HG03039 (cell line): ENCODE data around the gene RNF40.

ENCODE experiments used
- ATAC-seq: cut with Tn5 transposase; IDR thresholded peaks from one replicate; pipeline ENCODE4 v1.9.1; 2021; ENCODE audit warnings: mild to moderate bottlenecking, moderate library complexity; ENCODE audit not compliant: unreplicated experiment

The RNF40 gene

DNA sequence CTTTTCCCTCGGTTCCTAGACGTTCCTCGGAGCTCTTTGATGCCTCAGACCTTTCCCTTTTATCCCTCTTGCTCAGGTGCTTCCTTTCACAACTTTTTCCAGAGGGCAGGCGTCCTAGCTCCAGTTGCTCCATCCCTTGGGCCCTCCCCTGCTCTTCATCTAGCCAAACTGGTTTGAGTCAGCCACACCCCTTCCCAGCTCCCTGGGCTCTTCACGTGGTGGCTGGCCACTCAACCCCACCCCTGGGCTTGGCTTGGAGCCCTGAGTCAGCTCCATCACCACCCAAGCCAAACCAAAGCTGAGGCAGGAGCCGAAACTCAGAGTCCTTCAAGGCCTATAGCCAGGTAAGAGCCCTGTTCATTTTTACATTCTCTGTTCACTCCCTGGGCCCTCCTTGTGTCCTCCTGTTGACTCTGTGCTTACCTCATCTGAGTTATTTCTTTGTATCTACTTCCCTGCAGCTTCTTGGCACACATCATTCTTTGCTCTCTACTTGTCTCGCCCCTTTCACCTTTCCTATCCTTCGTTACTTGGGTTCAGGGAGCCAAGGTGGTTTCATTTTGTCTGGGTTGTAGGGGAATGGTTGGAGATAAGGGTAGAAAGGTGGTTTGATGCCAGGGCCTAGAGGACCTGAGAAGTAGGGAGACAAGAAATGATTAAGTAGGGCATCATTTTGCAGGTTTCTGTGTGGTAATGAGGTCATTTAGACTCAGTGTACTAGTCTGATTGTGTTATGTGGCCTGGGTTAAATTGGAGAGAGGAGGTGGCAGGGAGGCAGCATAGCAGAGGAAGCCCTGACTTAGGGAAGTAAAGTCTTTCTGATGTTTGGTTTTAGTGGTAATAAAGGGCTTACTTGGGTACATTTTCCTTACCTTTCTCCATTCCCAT lies 21.5 kb upstream of the RNF40 start:
- ATAC-seq, result no peak

DNA sequence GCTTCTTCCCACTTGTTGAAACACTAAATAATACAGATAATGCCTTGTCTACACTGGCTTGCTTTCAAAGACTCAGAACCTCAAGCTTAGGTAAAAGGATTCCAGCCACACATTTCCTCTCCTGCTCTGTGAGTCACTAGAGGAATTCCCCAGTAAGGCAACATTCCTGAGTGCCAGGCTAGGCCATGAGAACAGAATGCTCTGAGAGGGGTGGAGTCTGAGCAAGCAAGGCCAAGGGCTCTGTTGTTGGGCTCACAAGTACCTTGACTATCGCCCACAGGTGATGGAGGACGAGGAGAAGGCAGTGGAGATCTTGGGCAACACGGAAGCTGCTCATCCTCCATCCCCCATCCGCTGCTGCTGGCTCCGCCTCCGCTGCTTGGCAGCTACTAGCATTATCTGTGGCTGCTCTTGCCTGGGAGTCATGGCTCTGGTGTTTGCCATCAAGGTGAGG lies 20.6 kb upstream of the RNF40 start:
- no peak for ATAC-seq

DNA sequence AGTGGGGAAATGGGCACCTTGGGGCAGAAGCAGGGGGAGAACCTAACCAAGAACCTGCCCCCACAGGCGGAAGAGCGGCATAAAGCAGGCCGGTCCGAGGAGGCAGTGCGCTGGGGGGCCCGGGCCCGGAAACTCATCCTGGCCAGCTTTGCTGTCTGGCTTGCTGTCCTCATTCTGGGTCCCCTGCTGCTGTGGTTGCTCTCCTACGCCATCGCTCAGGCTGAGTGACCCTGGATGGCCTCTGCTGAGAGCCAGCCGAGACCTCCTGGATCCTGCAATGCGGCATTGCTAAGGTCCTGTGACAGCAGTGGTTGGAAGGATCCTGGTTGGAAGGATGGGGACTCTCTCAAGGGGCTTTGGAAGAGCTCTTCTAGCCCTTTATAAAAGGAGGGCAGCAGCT lies 18.4 kb upstream of the RNF40 start:
- no peak for ATAC-seq

DNA sequence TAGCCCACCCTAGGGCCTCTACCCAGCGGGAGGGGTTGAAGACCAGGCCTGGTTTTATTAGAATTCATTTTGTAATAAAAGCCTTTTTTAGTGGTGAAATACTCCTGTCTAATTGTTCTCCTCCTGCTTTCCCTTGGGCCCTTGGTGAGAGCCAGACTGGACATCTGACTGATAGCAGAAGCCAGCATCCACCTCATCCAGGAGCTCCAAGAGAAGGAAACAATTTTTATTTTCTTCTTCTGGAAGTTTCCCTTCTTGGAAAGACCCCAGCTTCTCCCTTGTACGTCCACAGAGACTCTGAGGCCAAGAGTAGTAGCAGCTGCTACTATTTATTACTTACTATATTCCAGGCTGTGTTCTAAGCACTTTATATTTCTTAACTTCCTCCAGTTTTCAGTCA lies 17.9 kb upstream of the RNF40 start:
- ATAC-seq, result no peak

DNA sequence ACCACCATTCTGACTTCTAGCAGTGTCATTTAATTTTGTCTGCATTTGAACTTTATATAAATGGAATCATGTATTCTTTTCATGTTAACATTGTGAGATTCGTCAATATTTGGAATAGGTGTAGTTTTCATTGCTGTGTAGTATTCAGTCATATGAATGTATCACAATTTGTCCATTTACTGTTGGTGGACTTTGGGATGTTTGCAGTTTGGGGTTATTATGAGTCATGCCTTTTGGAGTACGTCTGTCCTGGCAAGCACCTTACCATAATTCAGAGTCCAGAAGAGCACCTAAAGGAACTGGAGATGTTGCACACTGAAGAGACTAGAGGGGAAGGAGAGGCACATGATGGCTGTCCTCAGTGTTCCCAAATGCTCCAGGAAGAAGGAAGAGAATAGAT lies 17.0 kb upstream of the RNF40 start:
- ATAC-seq, result no peak

DNA sequence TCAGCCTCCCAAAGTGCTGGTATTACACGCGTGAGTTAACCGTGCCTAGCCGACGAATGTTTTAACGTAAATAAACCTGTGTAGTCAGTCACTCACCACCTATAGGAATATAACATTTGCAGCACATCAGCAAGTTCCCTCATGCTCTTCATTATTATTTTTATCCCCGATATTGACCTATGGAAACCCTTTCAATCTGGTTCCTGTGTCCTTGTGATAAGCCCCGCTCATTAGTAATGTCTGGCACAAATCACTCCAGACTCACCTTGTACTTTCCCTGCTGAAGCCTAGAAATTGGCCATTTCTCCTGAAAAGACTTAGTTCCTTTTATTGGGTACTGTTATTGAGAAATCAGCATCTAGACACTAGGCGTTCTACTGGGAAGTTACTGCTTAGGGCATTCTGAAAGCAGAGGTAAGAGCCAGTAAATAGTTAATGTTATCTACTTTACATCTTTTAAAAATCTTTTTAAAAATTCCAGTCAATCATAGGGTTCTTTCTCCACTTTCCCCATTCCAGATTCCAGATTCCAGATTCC lies 15.4 kb upstream of the RNF40 start:
- no peak for ATAC-seq

DNA sequence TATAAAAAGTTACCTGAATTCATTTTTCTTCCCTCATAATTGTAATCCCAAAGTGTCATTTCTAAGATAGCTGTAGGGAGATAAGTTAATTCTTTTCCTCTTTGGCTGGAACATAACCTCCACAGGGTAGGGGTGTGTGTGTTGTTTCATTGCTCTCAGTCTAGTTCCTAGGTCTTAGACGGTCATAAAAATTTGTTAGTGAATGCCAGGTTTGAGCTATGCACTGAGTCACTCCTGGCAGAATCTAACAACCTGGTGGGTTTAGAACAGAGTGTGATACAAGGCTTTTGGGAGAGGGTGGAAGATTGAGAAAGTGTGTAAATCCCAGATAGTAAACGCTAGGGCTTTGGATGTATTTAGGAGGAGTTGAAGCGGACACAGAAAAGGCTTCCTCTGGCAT lies 14.8 kb upstream of the RNF40 start:
- ATAC-seq, result no peak

DNA sequence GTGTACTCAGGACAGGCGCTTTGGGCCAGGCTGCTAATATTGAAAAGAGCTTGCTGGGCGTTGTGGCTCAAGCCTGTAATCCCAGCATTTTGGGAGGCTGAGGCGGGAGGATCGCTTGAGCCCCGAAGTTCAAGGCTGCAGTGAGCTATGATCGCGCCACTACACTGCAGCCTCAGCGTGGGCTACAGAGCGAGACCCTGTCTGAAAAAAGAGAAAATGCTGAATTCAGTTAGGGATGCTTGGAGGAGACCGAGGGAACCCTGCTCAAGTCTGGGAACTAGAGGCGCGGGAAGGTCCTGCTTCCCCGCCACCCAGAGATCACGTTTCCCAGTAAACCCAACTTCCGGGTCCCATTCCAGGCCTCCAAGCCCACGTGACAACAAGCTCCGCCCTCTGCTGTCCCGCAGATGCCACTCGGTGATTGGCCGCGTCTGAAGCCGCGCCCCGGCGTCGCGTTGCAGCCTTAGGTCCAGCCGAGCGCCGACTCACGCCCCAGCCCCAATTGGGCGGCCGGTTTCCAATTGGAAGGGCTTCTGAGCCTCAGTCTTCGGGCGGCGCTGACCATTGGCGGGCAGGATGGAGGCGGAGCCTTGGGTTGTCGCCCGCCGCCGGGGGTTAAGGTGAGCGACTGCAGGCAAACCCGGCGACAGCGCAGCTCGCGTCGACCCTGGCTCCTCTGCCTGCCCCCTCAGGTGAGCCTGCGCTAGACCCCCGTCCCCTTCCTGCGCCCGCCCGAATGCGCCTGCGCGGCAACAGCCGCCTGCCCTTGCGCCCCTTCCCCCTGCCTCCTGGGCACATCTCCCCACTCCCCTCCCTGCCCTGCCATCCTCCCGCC lies 14.1 kb upstream of the RNF40 start, which contains the start of gene PHKG2:
PHKG2 (plus strand) TSS at position 627 of the 835 bp plus-strand sequence. CDS start 396 bp downstream, outside the sequence.
- ATAC-seq, result peak; percentile 96

DNA sequence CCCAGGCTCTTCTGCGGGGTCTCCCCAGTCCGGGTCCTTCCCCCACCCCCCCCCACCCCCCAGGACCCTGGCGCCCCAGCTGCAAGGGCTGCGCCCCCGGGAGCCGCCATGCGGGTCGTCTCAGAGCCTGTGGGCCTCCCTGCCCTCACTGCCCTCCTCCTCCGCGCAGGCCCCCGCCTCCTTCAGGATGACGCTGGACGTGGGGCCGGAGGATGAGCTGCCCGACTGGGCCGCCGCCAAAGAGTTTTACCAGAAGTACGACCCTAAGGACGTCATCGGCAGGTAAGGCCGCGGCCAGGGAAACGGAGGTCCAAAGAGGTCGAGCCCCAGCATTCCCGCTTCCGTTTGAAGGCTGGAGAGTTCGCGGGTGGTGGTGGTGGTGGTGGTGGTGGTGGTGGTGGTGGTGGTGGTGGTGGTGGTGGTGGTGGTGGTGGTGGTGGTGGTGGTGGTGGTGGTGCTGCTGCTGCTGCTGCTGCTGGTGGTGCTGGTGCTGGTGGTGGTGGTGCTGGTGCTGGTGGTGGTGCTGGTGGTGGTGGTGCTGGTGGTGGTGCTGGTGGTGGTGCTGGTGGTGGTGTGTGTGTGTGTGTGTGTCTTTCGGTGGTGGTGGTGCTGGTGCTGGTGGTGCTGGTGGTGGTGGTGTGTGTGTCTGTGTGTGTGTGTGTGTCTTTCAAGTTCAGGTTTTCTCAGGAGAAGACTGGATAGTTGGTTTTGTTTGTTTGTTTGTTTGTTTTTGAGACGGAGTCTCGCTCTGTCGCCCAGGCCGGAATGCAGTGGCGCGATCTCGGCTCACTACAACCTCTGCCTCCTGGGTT lies 13.3 kb upstream of the RNF40 start:
- peak; percentile 8 for ATAC-seq

DNA sequence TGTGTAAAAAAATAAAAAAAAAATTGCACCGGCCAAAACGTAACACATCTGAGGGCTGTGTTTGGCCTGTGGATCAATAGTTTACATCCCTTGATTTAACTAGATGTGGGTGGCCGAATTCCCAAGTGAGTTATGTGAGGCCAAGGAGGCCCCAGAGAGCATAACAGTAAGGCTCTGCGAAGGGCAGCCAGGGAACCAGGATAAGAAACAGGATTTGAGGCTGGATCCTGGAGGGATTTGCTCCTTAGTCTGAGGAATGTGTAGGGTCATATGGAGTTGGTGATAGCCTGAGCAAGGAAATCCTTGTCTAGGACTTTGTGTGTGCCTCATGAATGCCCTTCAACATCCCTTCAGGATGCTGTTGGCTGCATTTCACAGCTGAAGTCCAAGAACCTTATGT lies 11.9 kb upstream of the RNF40 start:
- ATAC-seq, result no peak

DNA sequence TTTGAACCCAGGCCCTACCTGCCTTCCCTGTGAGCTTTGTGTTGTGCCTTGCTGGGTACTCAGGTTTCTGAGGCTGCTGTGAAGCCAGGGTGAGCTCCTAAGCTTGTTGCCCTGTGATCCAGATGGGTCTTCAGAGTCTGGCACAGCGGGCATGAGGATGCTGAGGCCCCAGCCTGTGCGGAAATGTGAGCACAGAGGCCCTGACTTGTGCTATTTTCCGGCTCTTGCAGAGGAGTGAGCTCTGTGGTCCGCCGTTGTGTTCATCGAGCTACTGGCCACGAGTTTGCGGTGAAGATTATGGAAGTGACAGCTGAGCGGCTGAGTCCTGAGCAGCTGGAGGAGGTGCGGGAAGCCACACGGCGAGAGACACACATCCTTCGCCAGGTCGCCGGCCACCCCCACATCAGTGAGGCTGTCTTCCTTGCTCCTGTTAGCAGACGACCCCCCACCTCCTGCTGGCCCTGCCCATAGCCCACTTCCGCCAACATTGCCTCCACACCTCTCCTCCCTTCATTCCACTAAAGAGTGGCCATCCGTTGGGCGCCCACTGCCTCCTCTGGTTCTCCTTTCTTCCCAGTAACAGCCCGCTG lies 11.2 kb upstream of the RNF40 start:
- no peak for ATAC-seq

DNA sequence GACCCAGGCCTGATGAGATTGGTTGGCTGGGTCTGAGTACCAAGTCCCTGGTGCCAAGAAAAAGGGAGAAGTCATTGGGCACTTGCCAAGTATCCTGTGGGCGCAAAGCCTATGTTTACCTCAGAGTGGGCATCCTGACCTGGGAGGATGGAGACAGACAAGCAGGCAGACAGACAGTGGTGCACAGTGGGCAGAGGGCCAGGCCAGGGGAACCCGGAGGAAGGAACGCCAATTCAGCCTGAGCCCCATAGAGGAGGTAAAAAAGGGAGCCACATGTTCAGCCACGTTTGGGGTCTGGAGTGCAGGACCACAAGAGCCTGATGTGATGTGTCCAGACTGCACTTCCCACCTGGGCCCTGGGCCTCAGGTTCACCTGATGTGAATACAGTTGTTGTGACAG lies 8.5 kb upstream of the RNF40 start:
- ATAC-seq, result no peak

DNA sequence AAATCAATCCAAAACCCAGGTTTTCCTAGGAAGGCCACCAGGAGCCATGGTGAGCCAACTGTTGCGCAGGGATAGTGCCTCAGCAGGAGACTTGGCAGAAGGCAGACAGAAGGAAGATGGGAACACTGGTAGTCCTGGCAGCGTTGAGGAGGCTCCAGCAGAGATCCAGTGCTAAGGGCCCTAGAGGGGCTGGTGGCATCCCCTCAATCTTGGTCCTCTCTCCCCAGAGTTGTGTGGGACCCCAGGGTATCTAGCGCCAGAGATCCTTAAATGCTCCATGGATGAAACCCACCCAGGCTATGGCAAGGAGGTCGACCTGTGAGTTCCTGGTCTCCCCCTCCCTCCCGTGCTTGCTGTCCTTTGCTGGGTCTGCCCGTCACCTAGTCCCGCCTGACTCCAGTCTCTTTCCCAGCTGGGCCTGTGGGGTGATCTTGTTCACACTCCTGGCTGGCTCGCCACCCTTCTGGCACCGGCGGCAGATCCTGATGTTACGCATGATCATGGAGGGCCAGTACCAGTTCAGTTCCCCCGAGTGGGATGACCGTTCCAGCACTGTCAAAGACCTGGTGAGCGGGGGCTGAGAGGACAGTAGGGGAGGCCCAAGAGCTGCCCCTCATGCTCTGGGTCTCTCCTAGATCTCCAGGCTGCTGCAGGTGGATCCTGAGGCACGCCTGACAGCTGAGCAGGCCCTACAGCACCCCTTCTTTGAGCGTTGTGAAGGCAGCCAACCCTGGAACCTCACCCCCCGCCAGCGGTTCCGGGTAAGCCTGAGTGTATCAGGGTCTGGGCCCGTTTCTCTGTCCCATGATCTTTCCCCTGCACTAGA lies 6.0 kb upstream of the RNF40 start:
- ATAC-seq, result no peak

DNA sequence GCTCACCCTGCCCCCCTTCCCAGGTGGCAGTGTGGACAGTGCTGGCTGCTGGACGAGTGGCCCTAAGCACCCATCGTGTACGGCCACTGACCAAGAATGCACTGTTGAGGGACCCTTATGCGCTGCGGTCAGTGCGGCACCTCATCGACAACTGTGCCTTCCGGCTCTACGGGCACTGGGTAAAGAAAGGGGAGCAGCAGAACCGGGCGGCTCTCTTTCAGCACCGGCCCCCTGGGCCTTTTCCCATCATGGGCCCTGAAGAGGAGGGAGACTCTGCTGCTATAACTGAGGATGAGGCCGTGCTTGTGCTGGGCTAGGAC lies 5.4 kb upstream of the RNF40 start:
- ATAC-seq, result no peak

DNA sequence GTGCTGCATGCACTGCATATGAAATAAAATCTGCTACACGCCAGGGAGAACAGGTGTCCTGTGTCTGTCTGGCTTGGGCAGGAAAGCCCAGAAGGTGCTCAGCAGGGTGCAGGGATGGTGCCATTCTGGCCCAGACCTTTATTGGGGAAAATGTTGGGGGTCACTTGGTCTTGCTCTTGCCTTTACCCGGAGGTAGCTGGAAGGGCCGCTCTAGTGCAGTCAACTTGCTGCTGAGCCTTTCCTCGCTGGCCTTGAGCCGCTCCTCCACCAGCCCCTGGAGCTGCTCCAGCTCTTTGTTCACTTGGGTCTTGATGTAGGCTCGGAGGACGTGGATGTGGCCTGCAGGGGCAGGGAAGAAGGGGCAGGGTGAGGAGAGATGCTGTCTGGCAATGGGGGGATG lies 4.8 kb upstream of the RNF40 start:
- ATAC-seq, result no peak

DNA sequence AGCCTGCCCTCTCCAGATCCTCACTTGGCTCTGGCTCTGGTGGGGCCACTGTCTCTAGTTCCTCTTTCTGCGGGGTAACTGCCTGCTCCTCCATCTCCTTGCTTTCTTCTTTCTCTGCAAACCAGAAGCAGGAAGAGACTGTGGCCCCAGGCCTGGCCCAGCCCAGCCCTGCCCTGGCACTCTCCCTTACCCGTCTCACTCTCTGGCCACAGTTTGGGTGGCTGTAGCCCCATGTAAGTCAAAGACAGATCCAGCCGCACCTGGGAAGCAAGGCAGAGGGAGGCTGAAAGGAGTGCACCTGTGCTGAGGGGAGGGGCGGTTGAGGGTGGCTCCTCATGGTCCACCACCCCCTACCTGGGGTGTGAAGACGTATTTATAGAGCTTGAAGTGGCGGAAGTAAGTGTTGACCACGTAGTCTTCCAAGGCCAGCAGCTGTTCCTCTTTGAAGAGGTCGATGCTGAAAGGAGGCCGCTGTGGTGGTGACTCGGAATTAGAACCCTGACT lies 3.1 kb upstream of the RNF40 start:
- no peak for ATAC-seq

DNA sequence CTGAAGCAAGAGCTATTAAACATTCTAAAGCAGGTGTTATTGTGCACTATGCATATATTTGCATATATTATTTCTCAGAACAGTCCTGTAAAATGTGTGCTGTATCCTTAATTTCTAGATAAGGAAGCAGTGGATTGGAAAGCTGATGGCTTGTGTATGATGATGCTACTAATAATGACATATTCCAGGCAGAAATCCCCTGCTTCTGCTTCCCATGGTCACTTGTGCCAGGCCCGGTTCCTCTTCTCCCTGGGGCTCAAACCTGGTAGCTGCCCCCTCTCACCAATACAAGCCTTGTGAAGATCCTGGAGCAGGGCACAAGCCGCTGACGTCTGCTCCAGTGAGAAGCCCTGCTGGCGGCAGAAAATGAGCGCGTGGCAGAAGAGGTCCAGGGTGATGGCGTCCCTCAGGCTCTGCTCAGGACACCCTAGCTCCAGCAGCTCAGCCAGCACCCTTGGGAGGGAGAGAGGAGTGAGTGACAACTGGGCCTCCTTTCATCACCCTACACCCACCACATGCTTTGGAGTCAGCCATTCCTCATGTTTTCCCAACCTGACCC lies 2.0 kb upstream of the RNF40 start:
- no peak for ATAC-seq

DNA sequence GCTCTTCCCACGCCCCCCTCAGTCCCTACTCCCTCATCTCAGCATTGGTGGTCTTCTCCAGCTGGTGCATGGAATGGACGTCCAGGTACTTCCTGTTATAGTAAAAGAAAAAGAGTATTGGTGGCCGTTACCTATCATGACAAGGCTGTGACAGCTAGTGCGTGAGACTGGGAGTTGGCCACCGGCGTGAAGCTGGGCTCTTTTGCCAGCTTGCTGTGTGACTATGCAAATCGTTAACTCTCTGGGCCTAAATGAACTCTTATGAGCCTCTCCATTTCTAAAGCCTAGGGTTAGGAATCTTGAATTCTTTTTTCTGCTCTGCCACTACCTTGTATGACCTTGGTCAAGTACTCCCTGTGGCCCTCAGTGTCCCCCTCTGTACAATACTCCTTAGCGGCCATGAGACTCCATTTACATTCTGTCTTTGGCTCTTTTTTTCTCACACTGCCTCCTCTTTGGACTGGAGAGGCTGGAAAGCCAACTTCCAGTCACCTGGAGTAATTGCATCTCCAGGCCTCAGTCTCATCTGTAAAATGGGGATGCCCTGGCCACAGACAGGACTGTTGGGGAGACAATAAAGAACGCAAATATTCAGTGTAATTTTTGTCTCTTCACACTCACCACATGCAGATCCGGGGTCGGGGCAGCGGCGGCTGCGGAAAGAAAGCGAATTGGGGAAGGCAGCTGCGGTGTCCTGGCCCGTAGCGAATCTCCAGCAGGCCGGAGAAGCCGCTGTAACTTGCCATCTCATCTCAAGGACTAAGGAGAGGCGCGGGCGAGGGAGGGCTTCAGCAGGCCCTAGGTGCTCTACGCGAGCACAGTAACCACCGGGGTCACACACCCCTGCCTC lies 1.3 kb upstream of the RNF40 start:
- ATAC-seq, result no peak
